NCI-H1436 (cell line): Measurements from ENCODE around the gene XPA.
"Not testable (repeated sequence)": the region's sequence is repeated elsewhere in the genome, so short reads cannot be mapped to it uniquely, and the experiment has no call there.

Source experiments
- DNase-seq: peaks from one replicate; lab custom pipeline; 2025; lab: John Stamatoyannopoulos, UW

Gene XPA

GRCh38 chr9:97703437-97704344 lies 6.6 kb upstream of the XPA start:
- DNase-seq, result peak; percentile 22

- not testable (repeated sequence) for DNase-seq
Observed at GRCh38 chr9:97699824-97700223, 2.7 kb upstream of the XPA start.

GRCh38 chr9:97699281-97699680 lies 2.1 kb upstream of the XPA start:
- not testable (repeated sequence) for DNase-seq

- DNase-seq, result no peak
Observed at GRCh38 chr9:97698865-97699264, 1.7 kb upstream of the XPA start.

GRCh38 chr9:97697837-97698236 lies 697 bp upstream of the XPA start:
- no peak for DNase-seq

GRCh38 chr9:97695995-97696802 lies 941 bp downstream of the XPA start:
- DNase-seq, result no peak

GRCh38 chr9:97695390-97695789 lies 1.8 kb downstream of the XPA start:
- no peak for DNase-seq

GRCh38 chr9:97694769-97695168 lies 2.4 kb downstream of the XPA start:
- no peak for DNase-seq

- no peak for DNase-seq
Observed at GRCh38 chr9:97689401-97690180, 7.5 kb downstream of the XPA start.

- no peak for DNase-seq
Observed at GRCh38 chr9:97688654-97689053, 8.5 kb downstream of the XPA start.

GRCh38 chr9:97682242-97682641 lies 14.9 kb downstream of the XPA start:
- no peak for DNase-seq

- DNase-seq, result no peak
Observed at GRCh38 chr9:97675655-97676054, 21.5 kb downstream of the XPA start.

GRCh38 chr9:97673922-97674321 lies 23.2 kb downstream of the XPA start:
- peak; percentile 16 for DNase-seq

- DNase-seq, result no peak
Observed at GRCh38 chr9:97672403-97672802, 24.7 kb downstream of the XPA start.

GRCh38 chr9:97670586-97670985 lies 26.6 kb downstream of the XPA start:
- DNase-seq, result no peak

- DNase-seq, result no peak
Observed at GRCh38 chr9:97668485-97668884, 28.7 kb downstream of the XPA start.

- DNase-seq, result no peak
Observed at GRCh38 chr9:97666907-97667686, 30.0 kb downstream of the XPA start.

- no peak for DNase-seq
Observed at GRCh38 chr9:97665742-97666141, 31.4 kb downstream of the XPA start.

- no peak for DNase-seq
Observed at GRCh38 chr9:97660847-97661246, 36.3 kb downstream of the XPA start.

- DNase-seq, result no peak
Observed at GRCh38 chr9:97660340-97660739, 36.8 kb downstream of the XPA start.

GRCh38 chr9:97659771-97660170 lies 37.4 kb downstream of the XPA start:
- no peak for DNase-seq

GRCh38 chr9:97658707-97659106 lies 38.4 kb downstream of the XPA start:
- no peak for DNase-seq
